ENCODE data around the gene ARFGEF3.

GRCh38 chr6:138334000-138334399, 172.3 kb downstream of the ARFGEF3 start:
- TF ChIP-seq CTCF (IDR thresholded peaks at IDR 0.05): no peak
- no peak for TF ChIP-seq POLR2AphosphoS5 (IDR thresholded peaks at IDR 0.05)
- no peak for TF ChIP-seq POLR2A (IDR thresholded peaks at IDR 0.05; ENCODE audit: low read depth)
- no peak for TF ChIP-seq EP300 (IDR thresholded peaks at IDR 0.05)
